Breast epithelium (tissue), 4 donors: ENCODE measurements around the gene GTPBP3. TPM values are rescaled to one million over a fixed set of nuclear protein-coding genes. Genes with fewer than 3 reads are reported as not detected.
A peak's percentile ranks its signal among the peaks of the same experiment; 100 is the strongest.

ENCODE experiments used
- DNase-seq, 2 donors: peaks; one replicate each; pipeline ENCODE4 v3.0.0-alpha.2; 2019; ENCODE audit warnings: low spot score in 2 of 2
- H3K27ac ChIP-seq, 2 donors: fragments of 200-600 bp; sonication (generic) in 1 of 2; one replicate each; pipeline ENCODE4 v1.5.1; 2016 to 2019; ENCODE audit warnings: mild to moderate bottlenecking in 1 of 2
- H3K27me3 ChIP-seq, 2 donors: fragments of 200-600 bp; sonication (generic) in 1 of 2; one replicate each; pipeline versions ENCODE4 v1.5.1 to v1.6.0; 2017 to 2019; ENCODE audit warnings: control low read depth in 1 of 2, mild to moderate bottlenecking in 1 of 2
- H3K36me3 ChIP-seq: fragments of 200-600 bp; one replicate; pipeline ENCODE4 v1.5.1; 2019
- H3K4me1 ChIP-seq, 2 donors: fragments of 200-600 bp; sonication (generic); one replicate each; pipeline ENCODE4 v1.5.1; 2016 to 2019; ENCODE audit warnings: control low read depth in 1 of 2
- H3K4me3 ChIP-seq, 3 donors: fragments of 200-600 bp; sonication (generic); 1 replicate in 2 of 3; 2 replicates in 1 of 3; pipeline ENCODE4 v1.5.1; 2016 to 2019; ENCODE audit warnings: mild to moderate bottlenecking in 3 of 3, moderate library complexity in 2 of 3
- H3K9me3 ChIP-seq, 2 donors: fragments of 200-600 bp; sonication (generic) in 1 of 2; one replicate each; pipeline ENCODE4 v1.5.1; 2016 to 2019; ENCODE audit warnings: control low read depth in 1 of 2
- CTCF ChIP-seq, 3 donors: fragments of 450-650 bp; IDR thresholded peaks; one replicate each; pipeline ENCODE4 v1.5.1; 2016 to 2017; ENCODE audit warnings: antibody characterized with exemption in 3 of 3, mild to moderate bottlenecking in 3 of 3, moderate library complexity in 3 of 3
- POLR2A ChIP-seq: fragments of 450-650 bp; IDR thresholded peaks from one replicate; pipeline ENCODE4 v1.6.1; 2016; ENCODE audit warnings: antibody characterized with exemption, mild to moderate bottlenecking, moderate library complexity
- POLR2AphosphoS5 ChIP-seq, 3 donors: sonication (generic); formaldehyde crosslinking; IDR thresholded peaks; one replicate each; pipeline ENCODE4 v1.6.1; 2017; ENCODE audit warnings: antibody characterized with exemption in 3 of 3
- intact Hi-C: fragments of 100-400 bp; cut with DNase I; formaldehyde crosslinking; loops from one replicate; pipeline ENCODE4 v1.15.1; 2023; ENCODE audit warnings: low total_unique reads
- total RNA-seq, 3 donors: library from RNA; depleted of rRNA; stranded (reverse); fragments of >200 nt; gene quantifications; one replicate each; pipeline ENCODE4 v1.1.0, GENCODE V29; 2016

GTPBP3 gene
- total RNA-seq, 3 donors from 2014 or later = 15.5 to 22.6 (median 17.7) TPM

DNA sequence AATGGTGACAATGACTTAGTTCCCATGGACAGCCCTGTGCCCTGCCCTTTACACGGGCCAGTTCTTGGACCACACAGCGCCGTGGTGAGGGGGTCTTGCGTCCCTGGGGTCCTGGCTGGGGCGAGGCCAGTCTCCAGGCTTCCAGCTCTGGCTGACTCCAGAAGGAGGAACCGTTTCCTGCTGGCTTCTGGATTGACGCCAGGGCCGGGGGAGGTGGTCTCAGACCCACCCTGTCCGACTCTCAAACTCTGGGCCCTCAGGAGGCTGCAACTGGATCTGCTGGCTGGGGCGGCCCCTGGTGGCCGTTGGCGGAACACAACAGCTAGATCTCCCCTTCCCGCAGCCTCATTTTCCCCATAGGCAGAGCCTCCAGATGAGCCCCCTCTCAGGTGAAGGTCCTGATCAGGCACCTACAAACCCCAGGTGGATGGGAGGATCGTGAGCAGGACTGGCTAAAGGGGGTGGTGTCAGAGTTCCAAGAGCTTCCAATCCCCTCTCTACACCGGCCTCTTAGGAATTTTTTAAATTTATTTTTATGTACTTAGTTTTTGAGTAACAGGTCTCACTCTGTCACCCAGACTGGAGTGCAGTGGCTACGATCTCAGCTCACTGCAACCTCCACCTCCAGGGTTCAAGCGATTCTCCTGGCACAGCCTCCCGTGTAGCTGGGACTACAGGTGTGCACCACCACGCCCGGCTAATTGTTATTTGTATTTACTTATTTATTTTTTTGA lies 48.7 kb downstream of the GTPBP3 start:
- H3K27ac ChIP-seq = no peak overlapping the region
- DNase-seq = peak in 1 of 2 donors; percentile 59
- H3K36me3 ChIP-seq = no peaks in the 10 kb centered on the region
- intact Hi-C loops = loop anchor here (10.0 kb wide), 1 partner anchor 81 kb away; the partner anchor contains the start of genes ABHD8, DDA1 and MRPL34
- H3K4me1 ChIP-seq = peaks cover 0 to 2% of the 10 kb centered on the region in 2 donors
- no peaks in the 10 kb centered on the region for H3K27me3 ChIP-seq
- H3K4me3 ChIP-seq = no peak overlapping the region
- H3K9me3 ChIP-seq = no peaks in the 10 kb centered on the region
- TF ChIP-seq CTCF (IDR thresholded peaks at IDR 0.05) = peak; percentile 68 to 88 (median 83)
- TF ChIP-seq POLR2AphosphoS5 (IDR thresholded peaks at IDR 0.05) = no peak

- Histone ChIP-seq H3K9me3 (no peaks in the 10 kb centered on the region), H3K27ac (no peak overlapping the region), H3K27me3 (peaks cover 0 to 2% of the 10 kb centered on the region in 2 donors), H3K36me3 (no peaks in the 10 kb centered on the region), H3K4me1 (peaks cover 0 to 2% of the 10 kb centered on the region in 2 donors), H3K4me3 (no peak overlapping the region)
- intact Hi-C loops = loop anchor here (10.0 kb wide), 1 partner anchor 84 kb away; the partner anchor contains the start of genes ABHD8, DDA1 and MRPL34
- TF ChIP-seq CTCF (IDR thresholded peaks at IDR 0.05) (no peak), POLR2AphosphoS5 (IDR thresholded peaks at IDR 0.05) (no peak), POLR2A (no peak)
- no peak for DNase-seq
These were observed 51.9 kb downstream of the GTPBP3 start for GRCh38 chr19:17389288-17389687.

GRCh38 chr19:17389957-17390664 lies 52.8 kb downstream of the GTPBP3 start:
- peak overlapping the region; percentile 38 to 69 (median 59) for H3K4me3 ChIP-seq
- peaks cover 0 to 2% of the 10 kb centered on the region in 2 donors for H3K4me1 ChIP-seq
- H3K9me3 ChIP-seq = no peaks in the 10 kb centered on the region
- H3K27me3 ChIP-seq = peaks cover 0 to 2% of the 10 kb centered on the region in 2 donors
- no peak for DNase-seq
- intact Hi-C loops = loop anchor here (10.0 kb wide), 1 partner anchor 85 kb away; the partner anchor contains the start of genes ABHD8, DDA1 and MRPL34
- H3K36me3 ChIP-seq = no peaks in the 10 kb centered on the region
- no peak for TF ChIP-seq CTCF (IDR thresholded peaks at IDR 0.05)
- TF ChIP-seq POLR2AphosphoS5 (IDR thresholded peaks at IDR 0.05) = no peak
- no peak for TF ChIP-seq POLR2A
- H3K27ac ChIP-seq = peak overlapping the region; percentile 15 to 45

GRCh38 chr19:17390665-17391370 lies 53.5 kb downstream of the GTPBP3 start:
- no peak for TF ChIP-seq POLR2A
- TF ChIP-seq CTCF (IDR thresholded peaks at IDR 0.05) = peak; percentile 20 to 74 (median 24)
- TF ChIP-seq POLR2AphosphoS5 (IDR thresholded peaks at IDR 0.05) = no peak
- Histone ChIP-seq H3K27ac (peak overlapping the region; percentile 15 to 45), H3K27me3 (peaks cover 0 to 2% of the 10 kb centered on the region in 2 donors), H3K36me3 (no peaks in the 10 kb centered on the region), H3K4me1 (peaks cover 0 to 2% of the 10 kb centered on the region in 2 donors), H3K9me3 (no peaks in the 10 kb centered on the region), H3K4me3 (peak overlapping the region; percentile 38 to 69 (median 59))
- intact Hi-C loops = no loop called here
- peak; percentile 87 to 93 for DNase-seq
